Measurements from ENCODE around the gene TMEM74B. TPM values are rescaled to one million over a fixed set of nuclear protein-coding genes. Genes with fewer than 3 reads are reported as not detected.

TMEM74B gene
- polyA plus RNA-seq, 3 donors = not detected

GRCh38 chr20:1146957-1147356 is 37.8 kb downstream of the TMEM74B start:
- Histone ChIP-seq H3K9ac (ENCODE audit: insufficient read depth, low read length, poor library complexity, severe bottlenecking) (no peak overlapping the region), H3K4me3 (replicated peaks in 1 of 3; ENCODE audit: low read depth in 2 of 3, low read length in 3 of 3) (no peak overlapping the region), H3K27ac (ENCODE audit: low read depth in 1 of 2, low read length in 2 of 2) (no peak overlapping the region), H4K20me1 (ENCODE audit: insufficient read depth, low read length) (peaks cover 67% of the 10 kb centered on the region), H3K9me3 (replicated peaks in 1 of 2; ENCODE audit: control insufficient read depth in 1 of 2, insufficient read depth in 1 of 2, low read length in 2 of 2) (no peaks in the 10 kb centered on the region), H3K27me3 (ENCODE audit: control insufficient read depth in 2 of 2, insufficient read depth in 2 of 2, low read length in 2 of 2) (no peaks in the 10 kb centered on the region), H3K36me3 (replicated peaks in 1 of 2; ENCODE audit: control insufficient read depth in 1 of 2, insufficient read depth in 2 of 2, low read length in 2 of 2) (peaks cover 67 to 91% of the 10 kb centered on the region in 2 donors), H3K4me1 (ENCODE audit: control insufficient read depth in 1 of 2, insufficient read depth in 2 of 2, low read length in 2 of 2) (no peaks in the 10 kb centered on the region), H3K4me2 (replicated peaks; ENCODE audit: extremely low read depth, low read length, poor library complexity, severe bottlenecking) (no peak overlapping the region), H3K79me2 (ENCODE audit: insufficient read depth, low read length) (peaks cover 9% of the 10 kb centered on the region), H2AFZ (ENCODE audit: insufficient read depth, low read depth, low read length, poor library complexity, severe bottlenecking) (no peak overlapping the region)
- peaks cover 68 to 73% of the 10 kb centered on the region in 2 donors for H3K36me3 Mint-ChIP-seq
- H3K4me1 Mint-ChIP-seq = no peaks in the 10 kb centered on the region
- no peak overlapping the region for H3K27ac Mint-ChIP-seq
- WGBS (ENCODE audit: insufficient coverage) = no CpG with 5 or more reads among the region's 5 CpGs
- TF ChIP-seq CTCF (IDR thresholded peaks at IDR 0.05) = no peak
- no peak overlapping the region for H3K4me3 Mint-ChIP-seq
- DNase-seq = no peak
- H3K9me3 Mint-ChIP-seq = no peaks in the 10 kb centered on the region
- intact Hi-C loops (cut with micrococcal nuclease) = no loop called here
- H3K27me3 Mint-ChIP-seq (ENCODE audit: low read depth in 3 of 3) = peaks cover 0 to 3% (median 0%) of the 10 kb centered on the region in 3 donors

- no peaks in the 10 kb centered on the region for H3K27me3 ChIP-seq (ENCODE audit: control insufficient read depth in 2 of 2, insufficient read depth in 2 of 2, low read length in 2 of 2)
- H3K79me2 ChIP-seq (ENCODE audit: insufficient read depth, low read length) = peaks cover 9% of the 10 kb centered on the region
- no peak for DNase-seq
- H3K4me3 Mint-ChIP-seq = no peak overlapping the region
- H3K4me2 ChIP-seq (replicated peaks; ENCODE audit: extremely low read depth, low read length, poor library complexity, severe bottlenecking) = no peak overlapping the region
- peaks cover 0 to 3% (median 0%) of the 10 kb centered on the region in 3 donors for H3K27me3 Mint-ChIP-seq (ENCODE audit: low read depth in 3 of 3)
- H3K9me3 ChIP-seq (replicated peaks in 1 of 2; ENCODE audit: control insufficient read depth in 1 of 2, insufficient read depth in 1 of 2, low read length in 2 of 2) = no peaks in the 10 kb centered on the region
- peaks cover 61% of the 10 kb centered on the region for H4K20me1 ChIP-seq (ENCODE audit: insufficient read depth, low read length)
- no peaks in the 10 kb centered on the region for H3K9me3 Mint-ChIP-seq
- H3K4me1 ChIP-seq (ENCODE audit: control insufficient read depth in 1 of 2, insufficient read depth in 2 of 2, low read length in 2 of 2) = no peaks in the 10 kb centered on the region
- H3K36me3 Mint-ChIP-seq = peaks cover 71 to 79% of the 10 kb centered on the region in 2 donors
- 100% methylated on average over 1 of the region's 10 CpGs for WGBS (ENCODE audit: insufficient coverage)
- H3K9ac ChIP-seq (ENCODE audit: insufficient read depth, low read length, poor library complexity, severe bottlenecking) = no peak overlapping the region
- intact Hi-C loops (cut with micrococcal nuclease) = no loop called here
- H3K36me3 ChIP-seq (replicated peaks in 1 of 2; ENCODE audit: control insufficient read depth in 1 of 2, insufficient read depth in 2 of 2, low read length in 2 of 2) = peaks cover 73 to 96% of the 10 kb centered on the region in 2 donors
- H3K27ac ChIP-seq (ENCODE audit: low read depth in 1 of 2, low read length in 2 of 2) = no peak overlapping the region
- TF ChIP-seq CTCF (IDR thresholded peaks at IDR 0.05) = no peak
- no peak overlapping the region for H3K4me3 ChIP-seq (replicated peaks in 1 of 3; ENCODE audit: low read depth in 2 of 3, low read length in 3 of 3)
- H3K4me1 Mint-ChIP-seq = no peaks in the 10 kb centered on the region
- peak overlapping the region in 1 of 7 donors; percentile 42 for H3K27ac Mint-ChIP-seq
- no peak overlapping the region for H2AFZ ChIP-seq (ENCODE audit: insufficient read depth, low read depth, low read length, poor library complexity, severe bottlenecking)
Measured at GRCh38 chr20:1144401-1145172, 40.2 kb downstream of the TMEM74B start.

Data from CD14-positive monocyte (primary cell).